Liver (tissue), 9 donors: ENCODE measurements around the gene RALGDS. TPM values are rescaled to one million over a fixed set of nuclear protein-coding genes. Genes with fewer than 3 reads are reported as not detected.

Experiments used
- DNase-seq: peaks from one replicate; pipeline ENCODE4 v3.0.0-alpha.2; 2017; ENCODE audit warnings: low spot score
- H3K27ac ChIP-seq, 2 donors: one replicate each; pipeline ENCODE4 v1.7.0; 2013; ENCODE audit warnings: inconsistent platforms in 2 of 2, low read length in 2 of 2, control low read depth in 1 of 2, low read depth in 1 of 2, mild to moderate bottlenecking in 1 of 2
- H3K27me3 ChIP-seq, 4 donors: one replicate each; pipeline versions ENCODE4 v1.6.1 to v1.7.0; 2013; ENCODE audit warnings: low read length in 3 of 4, inconsistent platforms in 1 of 4, mild to moderate bottlenecking in 1 of 4, moderate library complexity in 1 of 4; ENCODE audit not compliant: control insufficient read depth in 4 of 4, insufficient read depth in 4 of 4
- H3K36me3 ChIP-seq, 4 donors: one replicate each; pipeline versions ENCODE4 v1.6.1 to v1.7.0; 2013; ENCODE audit warnings: low read length in 3 of 4, mild to moderate bottlenecking in 3 of 4, low read depth in 1 of 4, moderate library complexity in 1 of 4; ENCODE audit not compliant: control insufficient read depth in 4 of 4, insufficient read depth in 3 of 4
- H3K4me1 ChIP-seq, 4 donors: one replicate each; pipeline versions ENCODE4 v1.6.1 to v1.7.0; 2013; ENCODE audit warnings: low read length in 3 of 4, mild to moderate bottlenecking in 3 of 4, moderate library complexity in 1 of 4; ENCODE audit not compliant: control insufficient read depth in 4 of 4, insufficient read depth in 4 of 4
- H3K4me3 ChIP-seq, 3 donors: one replicate each; pipeline versions ENCODE4 v1.6.1 to v1.7.0; 2013; ENCODE audit warnings: low read length in 3 of 3, control low read depth in 1 of 3, low read depth in 1 of 3, mild to moderate bottlenecking in 1 of 3
- H3K9ac ChIP-seq, 2 donors: one replicate each; pipeline ENCODE4 v1.7.0; 2013; ENCODE audit warnings: low read length in 2 of 2, mild to moderate bottlenecking in 2 of 2, moderate library complexity in 2 of 2, control low read depth in 1 of 2, low read depth in 1 of 2
- H3K9me3 ChIP-seq, 4 donors: one replicate each; pipeline versions ENCODE4 v1.6.1 to v1.7.0; 2013; ENCODE audit warnings: low read length in 3 of 4; ENCODE audit not compliant: control insufficient read depth in 4 of 4
- FOXA1 ChIP-seq: IDR thresholded peaks from 2 replicates; pipeline ENCODE4 v1.6.1; 2016; ENCODE audit warnings: antibody characterized with exemption
- FOXA2 ChIP-seq: IDR thresholded peaks from 2 replicates; pipeline ENCODE4 v1.6.1; 2016; ENCODE audit warnings: antibody characterized with exemption
- GABPA ChIP-seq, 2 donors: IDR thresholded peaks in 1 of 2; conservative IDR thresholded peaks in 1 of 2; 2 replicates each; pipeline ENCODE4 v1.6.1; 2016; ENCODE audit warnings: antibody characterized with exemption in 2 of 2, mild to moderate bottlenecking in 1 of 2, moderate library complexity in 1 of 2
- HNF4A ChIP-seq, 2 donors: conservative IDR thresholded peaks; 2 replicates each; pipeline ENCODE4 v1.6.1; 2016; ENCODE audit warnings: antibody characterized with exemption in 2 of 2, mild to moderate bottlenecking in 2 of 2
- HNF4G ChIP-seq: IDR thresholded peaks from 2 replicates; pipeline ENCODE4 v1.6.1; 2016; ENCODE audit warnings: antibody characterized with exemption
- JUND ChIP-seq, 2 donors: IDR thresholded peaks; 2 replicates each; pipeline ENCODE4 v1.6.1; 2016; ENCODE audit warnings: antibody characterized with exemption in 2 of 2
- NR2F2 ChIP-seq: IDR thresholded peaks from 2 replicates; pipeline ENCODE4 v1.6.1; 2016; ENCODE audit warnings: antibody characterized with exemption
- RAD21 ChIP-seq, 2 donors: IDR thresholded peaks; 2 replicates each; pipeline ENCODE4 v1.6.1; 2016; ENCODE audit warnings: antibody characterized with exemption in 2 of 2, mild to moderate bottlenecking in 2 of 2
- RXRA ChIP-seq, 2 donors: IDR thresholded peaks; 2 replicates each; pipeline ENCODE4 v1.6.1; 2017 to 2018; ENCODE audit warnings: antibody characterized with exemption in 2 of 2, mild to moderate bottlenecking in 1 of 2
- SP1 ChIP-seq: IDR thresholded peaks from 2 replicates; pipeline ENCODE4 v1.6.1; 2018; ENCODE audit warnings: antibody characterized with exemption, mild to moderate bottlenecking
- TAF1 ChIP-seq: conservative IDR thresholded peaks from 2 replicates; pipeline ENCODE4 v1.6.1; 2016; ENCODE audit warnings: antibody characterized with exemption, mild to moderate bottlenecking
- YY1 ChIP-seq: IDR thresholded peaks from 2 replicates; pipeline ENCODE4 v1.6.1; 2016; ENCODE audit warnings: antibody characterized with exemption, mild to moderate bottlenecking
- WGBS: extraction: QIAGEN DNeasy Blood & Tissue Kit; methylation state at CpG from one replicate; pipeline ENCODE4 v1.1.7; 2013; 5-methylcytosine and 5-hydroxymethylcytosine counted together
- polyA plus RNA-seq, 2 donors: library from polyadenylated mRNA; stranded (reverse) in 1 of 2; unstranded in 1 of 2; fragments of 200-250 nt in 1 of 2; fragments of >200 nt in 1 of 2; fragmentation: Nextera tagmentation in 1 of 2; extraction: Ambion mirVana in 1 of 2; gene quantifications; one replicate each; pipeline versions ENCODE4 v1.2.1 to v1.2.3, GENCODE V29; 2013 to 2015
- total RNA-seq, 2 donors: library from RNA; depleted of rRNA; stranded (reverse); fragments of >200 nt; gene quantifications; one replicate each; pipeline ENCODE4 v1.2.3, GENCODE V29; 2014
- TF ChIP-seq, protein P1 (sequence below): IDR thresholded peaks from 2 replicates; pipeline ENCODE4 v1.6.1; 2016; ENCODE audit warnings: antibody characterized with exemption
- TF ChIP-seq, protein P2 (sequence below): IDR thresholded peaks from 2 replicates; pipeline ENCODE4 v1.6.1; 2016; ENCODE audit warnings: antibody characterized with exemption
- TF ChIP-seq, protein P3 (sequence below): IDR thresholded peaks from 2 replicates; pipeline ENCODE4 v1.6.1; 2016; ENCODE audit warnings: antibody characterized with exemption
- TF ChIP-seq, protein P4 (sequence below): fragments of 150-350 bp; IDR thresholded peaks from 2 replicates; pipeline ENCODE4 v1.5.1; 2017; ENCODE audit warnings: improper control_type of control experiment, low read depth, low read length; ENCODE audit not compliant: missing input control
- TF ChIP-seq, protein P5 (sequence below): IDR thresholded peaks from 2 replicates; pipeline ENCODE4 v1.6.1; 2016; ENCODE audit warnings: antibody characterized with exemption, mild to moderate bottlenecking
- donor health status: healthy.
- donor health status: healthy.
- donor health status: healthy.
- donor health status: healthy.
- donor health status: healthy.

Gene RALGDS
- total and polyA plus RNA-seq, 4 donors = 1.3 to 19.0 (median 7.3) TPM

DNA sequence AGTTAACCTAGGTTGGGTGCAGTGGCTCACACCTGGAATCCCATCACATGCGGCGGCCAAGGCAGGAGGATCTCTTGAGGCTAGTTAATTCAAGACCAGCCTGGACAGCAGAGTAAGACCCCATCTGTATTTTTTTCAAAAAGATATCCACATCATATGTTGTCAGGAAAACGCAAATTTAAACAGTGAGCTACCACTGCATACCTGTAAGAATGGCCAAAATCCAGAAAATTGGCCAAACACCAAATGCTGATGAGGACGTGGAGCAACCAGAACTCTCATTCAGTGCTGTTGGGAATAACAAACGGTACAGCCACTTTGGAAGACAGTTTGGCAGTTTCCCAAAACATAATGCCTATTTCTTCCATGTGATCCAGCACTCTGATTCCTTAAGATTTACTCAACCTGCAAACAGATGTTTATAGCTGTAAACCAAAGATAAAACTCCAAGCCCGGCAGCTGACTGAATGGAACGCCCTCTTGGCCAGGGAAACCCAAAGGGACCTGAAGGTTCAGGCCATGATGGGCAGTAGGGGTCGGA lies 46.9 kb downstream of the RALGDS start:
- no peak overlapping the region for H3K4me3 ChIP-seq
- H3K9ac ChIP-seq = no peak overlapping the region
- H3K27me3 ChIP-seq = no peaks in the 10 kb centered on the region
- DNase-seq = no peak
- no peaks in the 10 kb centered on the region for H3K36me3 ChIP-seq
- H3K9me3 ChIP-seq = no peaks in the 10 kb centered on the region
- no peak overlapping the region for H3K27ac ChIP-seq
- no peak for TF ChIP-seq JUND (IDR thresholded peaks at IDR 0.05)
- TF ChIP-seq FOXA2 = no peak
- TF ChIP-seq, protein P1, sequence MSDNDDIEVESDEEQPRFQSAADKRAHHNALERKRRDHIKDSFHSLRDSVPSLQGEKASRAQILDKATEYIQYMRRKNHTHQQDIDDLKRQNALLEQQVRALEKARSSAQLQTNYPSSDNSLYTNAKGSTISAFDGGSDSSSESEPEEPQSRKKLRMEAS = no peak
- no peak for TF ChIP-seq RXRA (IDR thresholded peaks at IDR 0.05)
- TF ChIP-seq, protein P2, sequence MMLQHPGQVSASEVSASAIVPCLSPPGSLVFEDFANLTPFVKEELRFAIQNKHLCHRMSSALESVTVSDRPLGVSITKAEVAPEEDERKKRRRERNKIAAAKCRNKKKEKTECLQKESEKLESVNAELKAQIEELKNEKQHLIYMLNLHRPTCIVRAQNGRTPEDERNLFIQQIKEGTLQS = no peak
- TF ChIP-seq, protein P3, sequence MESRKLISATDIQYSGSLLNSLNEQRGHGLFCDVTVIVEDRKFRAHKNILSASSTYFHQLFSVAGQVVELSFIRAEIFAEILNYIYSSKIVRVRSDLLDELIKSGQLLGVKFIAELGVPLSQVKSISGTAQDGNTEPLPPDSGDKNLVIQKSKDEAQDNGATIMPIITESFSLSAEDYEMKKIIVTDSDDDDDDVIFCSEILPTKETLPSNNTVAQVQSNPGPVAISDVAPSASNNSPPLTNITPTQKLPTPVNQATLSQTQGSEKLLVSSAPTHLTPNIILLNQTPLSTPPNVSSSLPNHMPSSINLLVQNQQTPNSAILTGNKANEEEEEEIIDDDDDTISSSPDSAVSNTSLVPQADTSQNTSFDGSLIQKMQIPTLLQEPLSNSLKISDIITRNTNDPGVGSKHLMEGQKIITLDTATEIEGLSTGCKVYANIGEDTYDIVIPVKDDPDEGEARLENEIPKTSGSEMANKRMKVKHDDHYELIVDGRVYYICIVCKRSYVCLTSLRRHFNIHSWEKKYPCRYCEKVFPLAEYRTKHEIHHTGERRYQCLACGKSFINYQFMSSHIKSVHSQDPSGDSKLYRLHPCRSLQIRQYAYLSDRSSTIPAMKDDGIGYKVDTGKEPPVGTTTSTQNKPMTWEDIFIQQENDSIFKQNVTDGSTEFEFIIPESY = no peak
- no peak for TF ChIP-seq YY1
- TF ChIP-seq, protein P4, sequence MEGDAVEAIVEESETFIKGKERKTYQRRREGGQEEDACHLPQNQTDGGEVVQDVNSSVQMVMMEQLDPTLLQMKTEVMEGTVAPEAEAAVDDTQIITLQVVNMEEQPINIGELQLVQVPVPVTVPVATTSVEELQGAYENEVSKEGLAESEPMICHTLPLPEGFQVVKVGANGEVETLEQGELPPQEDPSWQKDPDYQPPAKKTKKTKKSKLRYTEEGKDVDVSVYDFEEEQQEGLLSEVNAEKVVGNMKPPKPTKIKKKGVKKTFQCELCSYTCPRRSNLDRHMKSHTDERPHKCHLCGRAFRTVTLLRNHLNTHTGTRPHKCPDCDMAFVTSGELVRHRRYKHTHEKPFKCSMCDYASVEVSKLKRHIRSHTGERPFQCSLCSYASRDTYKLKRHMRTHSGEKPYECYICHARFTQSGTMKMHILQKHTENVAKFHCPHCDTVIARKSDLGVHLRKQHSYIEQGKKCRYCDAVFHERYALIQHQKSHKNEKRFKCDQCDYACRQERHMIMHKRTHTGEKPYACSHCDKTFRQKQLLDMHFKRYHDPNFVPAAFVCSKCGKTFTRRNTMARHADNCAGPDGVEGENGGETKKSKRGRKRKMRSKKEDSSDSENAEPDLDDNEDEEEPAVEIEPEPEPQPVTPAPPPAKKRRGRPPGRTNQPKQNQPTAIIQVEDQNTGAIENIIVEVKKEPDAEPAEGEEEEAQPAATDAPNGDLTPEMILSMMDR = no peak
- TF ChIP-seq, protein P5, sequence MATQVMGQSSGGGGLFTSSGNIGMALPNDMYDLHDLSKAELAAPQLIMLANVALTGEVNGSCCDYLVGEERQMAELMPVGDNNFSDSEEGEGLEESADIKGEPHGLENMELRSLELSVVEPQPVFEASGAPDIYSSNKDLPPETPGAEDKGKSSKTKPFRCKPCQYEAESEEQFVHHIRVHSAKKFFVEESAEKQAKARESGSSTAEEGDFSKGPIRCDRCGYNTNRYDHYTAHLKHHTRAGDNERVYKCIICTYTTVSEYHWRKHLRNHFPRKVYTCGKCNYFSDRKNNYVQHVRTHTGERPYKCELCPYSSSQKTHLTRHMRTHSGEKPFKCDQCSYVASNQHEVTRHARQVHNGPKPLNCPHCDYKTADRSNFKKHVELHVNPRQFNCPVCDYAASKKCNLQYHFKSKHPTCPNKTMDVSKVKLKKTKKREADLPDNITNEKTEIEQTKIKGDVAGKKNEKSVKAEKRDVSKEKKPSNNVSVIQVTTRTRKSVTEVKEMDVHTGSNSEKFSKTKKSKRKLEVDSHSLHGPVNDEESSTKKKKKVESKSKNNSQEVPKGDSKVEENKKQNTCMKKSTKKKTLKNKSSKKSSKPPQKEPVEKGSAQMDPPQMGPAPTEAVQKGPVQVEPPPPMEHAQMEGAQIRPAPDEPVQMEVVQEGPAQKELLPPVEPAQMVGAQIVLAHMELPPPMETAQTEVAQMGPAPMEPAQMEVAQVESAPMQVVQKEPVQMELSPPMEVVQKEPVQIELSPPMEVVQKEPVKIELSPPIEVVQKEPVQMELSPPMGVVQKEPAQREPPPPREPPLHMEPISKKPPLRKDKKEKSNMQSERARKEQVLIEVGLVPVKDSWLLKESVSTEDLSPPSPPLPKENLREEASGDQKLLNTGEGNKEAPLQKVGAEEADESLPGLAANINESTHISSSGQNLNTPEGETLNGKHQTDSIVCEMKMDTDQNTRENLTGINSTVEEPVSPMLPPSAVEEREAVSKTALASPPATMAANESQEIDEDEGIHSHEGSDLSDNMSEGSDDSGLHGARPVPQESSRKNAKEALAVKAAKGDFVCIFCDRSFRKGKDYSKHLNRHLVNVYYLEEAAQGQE = no peak
- TF ChIP-seq HNF4G = no peak
- no peak for TF ChIP-seq FOXA1
- H3K4me1 ChIP-seq = no peaks in the 10 kb centered on the region
- 74% methylated on average over 8 of the region's 8 CpGs for WGBS

DNA sequence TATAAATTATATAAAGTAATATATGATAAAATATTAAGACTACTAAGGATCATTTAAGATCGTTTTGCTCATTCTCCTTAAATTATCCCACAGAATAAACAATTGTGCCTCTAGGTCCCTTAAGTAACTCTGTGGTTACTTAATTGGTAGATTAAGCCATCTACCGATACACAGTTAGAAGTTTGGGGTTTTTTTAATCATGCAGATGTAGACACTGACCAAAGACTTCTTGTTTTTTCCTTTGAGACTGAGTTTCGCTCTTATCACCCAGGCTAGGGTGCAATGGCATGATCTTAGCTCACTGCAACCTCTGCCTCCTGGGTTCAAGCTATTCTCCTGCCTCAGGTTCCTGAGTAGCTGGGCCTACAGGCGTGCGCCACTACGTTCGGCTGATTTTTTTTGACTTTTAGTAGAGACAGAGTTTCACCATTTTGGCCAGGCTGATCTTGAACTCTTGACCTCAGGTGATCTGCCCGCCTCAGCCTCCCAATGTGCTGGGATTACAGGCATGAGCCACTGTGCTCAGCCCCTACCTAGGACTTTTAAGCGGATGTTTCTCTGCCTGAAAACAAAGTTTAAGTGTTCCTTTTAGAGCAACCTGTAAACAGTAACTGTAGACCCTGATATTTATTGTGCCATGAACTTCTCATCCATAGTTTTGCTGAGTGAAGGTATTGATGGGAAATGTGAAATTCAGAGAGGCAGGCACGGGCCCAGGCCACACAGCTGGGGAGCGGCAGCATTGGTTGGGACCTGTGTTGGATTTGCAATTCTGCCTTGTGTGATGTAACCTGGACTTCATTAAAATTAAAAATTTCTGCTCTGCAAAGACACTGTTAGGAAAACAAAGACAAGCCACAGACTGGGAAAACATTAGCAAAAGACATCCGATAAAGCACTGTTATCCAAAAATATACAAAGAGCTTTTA lies 47.7 kb downstream of the RALGDS start:
- 85% methylated on average over 12 of the region's 12 CpGs for WGBS
- Histone ChIP-seq H3K27ac (no peak overlapping the region), H3K4me1 (no peaks in the 10 kb centered on the region), H3K9me3 (no peaks in the 10 kb centered on the region), H3K27me3 (no peaks in the 10 kb centered on the region), H3K9ac (no peak overlapping the region), H3K4me3 (no peak overlapping the region), H3K36me3 (no peaks in the 10 kb centered on the region)
- no peak for DNase-seq
- TF ChIP-seq RAD21 (IDR thresholded peaks at IDR 0.05) (no peak), TAF1 (no peak), YY1 (no peak), NR2F2 (no peak), FOXA1 (no peak), GABPA (IDR thresholded peaks at IDR 0.05 in 1 of 2, conservative IDR thresholded peaks at IDR 0.05 in 1 of 2) (no peak), SP1 (no peak), JUND (IDR thresholded peaks at IDR 0.05) (no peak), HNF4G (no peak), RXRA (IDR thresholded peaks at IDR 0.05) (no peak), FOXA2 (no peak), HNF4A (conservative IDR thresholded peaks at IDR 0.05) (no peak)
- TF ChIP-seq, protein P1 = no peak
- TF ChIP-seq, protein P2 = no peak
- TF ChIP-seq, protein P5 = no peak
